Measurements from ENCODE around the gene MADCAM1. TPM values are rescaled to one million over a fixed set of nuclear protein-coding genes. Genes with fewer than 3 reads are reported as not detected.

The MADCAM1 gene
- polyA plus RNA-seq, 1 experiment, result not detected

- H3K9me3 ChIP-seq (ENCODE audit: control insufficient read depth, insufficient read depth, low read length), result no peaks in the 10 kb centered on the region; the same call in 1 of the 2 replicates
- no peaks in the 10 kb centered on the region for H3K27me3 ChIP-seq (ENCODE audit: control insufficient read depth, insufficient read depth, low read length)
- no peak overlapping the region for H3K4me3 ChIP-seq (ENCODE audit: low read depth, low read length)
- TF ChIP-seq, protein P1, sequence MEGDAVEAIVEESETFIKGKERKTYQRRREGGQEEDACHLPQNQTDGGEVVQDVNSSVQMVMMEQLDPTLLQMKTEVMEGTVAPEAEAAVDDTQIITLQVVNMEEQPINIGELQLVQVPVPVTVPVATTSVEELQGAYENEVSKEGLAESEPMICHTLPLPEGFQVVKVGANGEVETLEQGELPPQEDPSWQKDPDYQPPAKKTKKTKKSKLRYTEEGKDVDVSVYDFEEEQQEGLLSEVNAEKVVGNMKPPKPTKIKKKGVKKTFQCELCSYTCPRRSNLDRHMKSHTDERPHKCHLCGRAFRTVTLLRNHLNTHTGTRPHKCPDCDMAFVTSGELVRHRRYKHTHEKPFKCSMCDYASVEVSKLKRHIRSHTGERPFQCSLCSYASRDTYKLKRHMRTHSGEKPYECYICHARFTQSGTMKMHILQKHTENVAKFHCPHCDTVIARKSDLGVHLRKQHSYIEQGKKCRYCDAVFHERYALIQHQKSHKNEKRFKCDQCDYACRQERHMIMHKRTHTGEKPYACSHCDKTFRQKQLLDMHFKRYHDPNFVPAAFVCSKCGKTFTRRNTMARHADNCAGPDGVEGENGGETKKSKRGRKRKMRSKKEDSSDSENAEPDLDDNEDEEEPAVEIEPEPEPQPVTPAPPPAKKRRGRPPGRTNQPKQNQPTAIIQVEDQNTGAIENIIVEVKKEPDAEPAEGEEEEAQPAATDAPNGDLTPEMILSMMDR (IDR thresholded peaks at IDR 0.05; ENCODE audit: low read depth, low read length), result no peak
- no peak overlapping the region for H3K27ac ChIP-seq (ENCODE audit: low read depth, low read length)
- no peak for DNase-seq (ENCODE audit: low read depth, low spot score)
- POLR2A ChIA-PET, result interaction anchor here (0.6 kb wide), 1 partner anchor 150 kb away, joined by 3 read pairs; no protein-coding TSS in a partner anchor
- CTCF ChIA-PET, result no interaction called here
These were observed 52.9 kb downstream of the MADCAM1 start for GRCh38 chr19:548886-549830.

DNA sequence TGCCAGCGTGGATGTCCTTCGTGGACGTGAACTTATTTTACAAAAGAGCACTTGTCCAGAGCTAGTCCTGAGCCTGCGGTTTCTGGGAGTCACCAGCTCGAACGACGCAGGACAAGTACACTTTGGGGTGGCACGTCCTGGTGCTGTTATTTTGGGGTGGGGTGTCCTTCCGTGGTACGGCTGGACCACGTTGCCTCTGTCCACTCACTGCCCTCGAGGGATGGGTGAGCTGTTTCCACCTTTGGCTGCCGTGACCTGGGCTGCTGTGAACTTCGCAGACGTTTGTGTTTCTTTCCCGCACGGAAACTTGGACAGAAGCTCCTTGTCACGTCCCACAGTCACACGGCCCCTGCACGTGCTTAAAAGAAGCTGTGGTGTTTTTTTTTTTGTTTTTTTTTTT lies 58.5 kb downstream of the MADCAM1 start:
- Histone ChIP-seq H3K4me3 (ENCODE audit: low read depth, low read length) (no peak overlapping the region), H3K9me3 (ENCODE audit: control insufficient read depth, insufficient read depth, low read length) (no peaks in the 10 kb centered on the region; the same call in 1 of the 2 replicates), H3K27me3 (ENCODE audit: control insufficient read depth, insufficient read depth, low read length) (no peaks in the 10 kb centered on the region), H3K27ac (ENCODE audit: low read depth, low read length) (no peak overlapping the region)
- ChIA-PET POLR2A (no interaction called here), CTCF (interaction anchor here (1.0 kb wide), 1 partner anchor 22 kb away, joined by 3 read pairs; no protein-coding TSS in a partner anchor)
- TF ChIP-seq, protein P1 (IDR thresholded peaks at IDR 0.05; ENCODE audit: low read depth, low read length), result no peak
- DNase-seq (ENCODE audit: low read depth, low spot score), result no peak

Small RNA genes lying within 50 kb of the gene (small RNA-seq; reads per million reads assigned to genes)
- gene RNA5SP462 (ENCODE audit: insufficient read length, low read depth), result not detected

Other genes with a start within 250 kb of the MADCAM1 start
- 3.9 and 7.5 TPM in 2 replicates for gene PLPP2, start 205.1 kb upstream of the MADCAM1 start, polyA plus RNA-seq (2011; rRNA removed)
- gene MIER2, start 151.7 kb upstream of the MADCAM1 start, polyA plus RNA-seq (2011; rRNA removed), result 14.5 and 25.5 TPM in 2 replicates
- gene C2CD4C, start 87.3 kb upstream of the MADCAM1 start, polyA plus RNA-seq (2011; rRNA removed), result 0.05 TPM in 1 of 2 replicates, not detected in the other
- gene SHC2, start 35.5 kb upstream of the MADCAM1 start, polyA plus RNA-seq (2011; rRNA removed), result 1.3 and 2.2 TPM in 2 replicates
- gene TPGS1, start 11.0 kb downstream of the MADCAM1 start, polyA plus RNA-seq (2011; rRNA removed), result 2.6 and 4.1 TPM in 2 replicates
- 34.0 and 54.0 TPM in 2 replicates for gene CDC34, start 35.3 kb downstream of the MADCAM1 start, polyA plus RNA-seq (2011; rRNA removed)
- gene GZMM, start 47.6 kb downstream of the MADCAM1 start, polyA plus RNA-seq (2011; rRNA removed), result not detected in 2 replicates
- gene BSG, start 76.1 kb downstream of the MADCAM1 start, polyA plus RNA-seq (2011; rRNA removed), result 404 and 515 TPM in 2 replicates
- gene HCN2, start 93.4 kb downstream of the MADCAM1 start, polyA plus RNA-seq (2011; rRNA removed), result 0.33 and 0.58 TPM in 2 replicates
- gene POLRMT, start 137.1 kb downstream of the MADCAM1 start, polyA plus RNA-seq (2011; rRNA removed), result 15.5 and 21.1 TPM in 2 replicates
- gene FGF22, start 143.4 kb downstream of the MADCAM1 start, polyA plus RNA-seq (2011; rRNA removed), result not detected in 2 replicates
- gene RNF126, start 166.7 kb downstream of the MADCAM1 start, polyA plus RNA-seq (2011; rRNA removed), result 1.7 and 3.1 TPM in 2 replicates
- gene FSTL3, start 179.9 kb downstream of the MADCAM1 start, polyA plus RNA-seq (2011; rRNA removed), result 21.2 and 23.2 TPM in 2 replicates
- gene PRSS57, start 199.0 kb downstream of the MADCAM1 start, polyA plus RNA-seq (2011; rRNA removed), result not detected in 2 replicates
- 1.8 and 2.4 TPM in 2 replicates for gene PALM, start 212.4 kb downstream of the MADCAM1 start, polyA plus RNA-seq (2011; rRNA removed)

All from AG04450 (cell line).